T1000 (cell line): ENCODE data around the gene PLPP2.

ENCODE experiments used
- DNase-seq: peaks from one replicate; lab custom pipeline; 2025; ENCODE audit warnings: mixed read lengths; lab: John Stamatoyannopoulos, UW

Gene PLPP2

GRCh38 chr19:291006-291521 lies at the start of gene PLPP2:
TSS of gene PLPP2 (minus strand) at chr19:291403. CDS start at chr19:291336, 67 bp downstream.
- DNase-seq, result peak; percentile 69

GRCh38 chr19:340620-341385 lies 49.6 kb upstream of the PLPP2 start:
- DNase-seq, result no peak

- DNase-seq, result no peak
These were observed 48.2 kb upstream of the PLPP2 start for GRCh38 chr19:339262-339887.

GRCh38 chr19:338421-338820 lies 47.2 kb upstream of the PLPP2 start:
- DNase-seq, result no peak

DNA sequence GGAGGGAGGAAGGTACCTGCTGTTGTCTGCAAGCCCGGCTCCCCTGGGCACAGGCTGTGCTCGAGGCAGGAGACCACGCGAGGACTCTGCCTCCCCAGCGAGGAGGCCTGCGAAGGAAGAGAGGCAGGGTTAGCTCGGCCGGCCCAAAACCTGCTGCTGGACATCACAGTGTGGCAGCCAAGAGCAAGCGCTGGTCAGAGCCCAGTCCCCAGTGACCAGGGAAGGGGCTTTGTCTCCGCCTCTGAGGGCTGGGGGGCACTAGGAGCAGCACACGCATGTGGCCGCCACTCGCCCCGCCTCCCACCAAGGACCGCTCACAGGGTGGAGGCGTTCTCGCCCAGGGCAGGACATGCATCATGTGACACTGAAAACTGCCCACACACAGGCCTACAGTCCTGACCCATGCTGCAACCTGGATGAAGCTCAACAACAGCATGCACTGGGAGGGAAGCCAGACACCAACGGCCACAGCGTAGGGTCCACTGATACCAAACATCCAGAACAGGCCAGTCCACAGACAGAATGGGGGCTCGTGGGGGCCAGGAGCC lies 44.9 kb upstream of the PLPP2 start:
- no peak for DNase-seq

DNA sequence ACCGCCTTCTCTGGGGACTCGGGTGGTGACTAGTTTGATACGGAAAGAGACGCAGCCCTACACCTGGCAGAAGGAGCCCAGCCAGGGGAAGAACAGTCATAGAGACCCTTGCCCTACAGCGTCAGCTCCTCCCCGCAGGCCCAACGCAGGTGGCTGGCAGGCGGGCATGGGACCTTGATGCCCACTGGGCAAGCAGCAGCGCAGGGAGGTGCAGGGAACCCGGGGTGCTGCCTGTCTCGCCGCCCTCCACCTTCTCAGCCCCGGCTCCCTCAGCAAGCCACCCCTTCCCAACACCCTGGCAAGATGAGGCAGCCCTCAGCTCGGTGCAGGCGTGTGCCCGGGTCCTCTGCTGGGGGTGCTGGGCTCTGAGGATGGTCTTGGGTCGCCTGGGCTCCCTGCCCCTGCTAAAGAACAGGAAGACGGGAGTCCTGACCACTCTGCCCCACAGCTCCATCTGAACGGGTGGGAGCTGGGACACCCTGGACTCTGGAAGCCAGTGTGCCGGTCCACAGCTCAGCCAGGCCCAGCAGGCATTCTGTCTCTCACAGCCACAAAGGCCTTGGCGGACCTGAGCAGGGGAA lies 44.4 kb upstream of the PLPP2 start:
- no peak for DNase-seq

GRCh38 chr19:335072-335471 lies 43.9 kb upstream of the PLPP2 start:
- no peak for DNase-seq

GRCh38 chr19:334296-335071 lies 43.3 kb upstream of the PLPP2 start:
- DNase-seq, result no peak

DNA sequence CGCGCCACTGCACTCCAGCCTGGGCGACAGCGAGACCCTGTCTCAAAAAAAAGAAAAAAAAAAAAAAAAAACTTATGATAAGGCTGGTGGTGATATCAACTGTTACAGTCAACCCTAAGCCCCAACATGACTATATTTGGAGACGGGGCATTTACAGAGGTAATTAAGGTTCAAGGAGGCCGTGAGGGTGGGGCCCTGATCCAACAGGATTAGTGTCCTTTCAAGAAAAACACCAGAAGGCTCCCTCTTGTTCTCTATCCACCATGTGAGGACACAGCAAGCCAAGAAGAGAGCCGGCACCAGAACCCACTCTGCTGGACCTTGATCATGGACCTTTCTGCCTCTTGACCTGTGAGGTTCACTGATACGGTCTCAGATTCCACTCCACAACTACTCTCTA lies 39.3 kb upstream of the PLPP2 start:
- DNase-seq, result no peak

- DNase-seq, result no peak
These were observed 38.7 kb upstream of the PLPP2 start for GRCh38 chr19:329876-330275.

GRCh38 chr19:328025-328505 lies 36.9 kb upstream of the PLPP2 start:
- DNase-seq, result no peak

GRCh38 chr19:327291-328024 lies 36.3 kb upstream of the PLPP2 start:
- DNase-seq, result no peak

DNA sequence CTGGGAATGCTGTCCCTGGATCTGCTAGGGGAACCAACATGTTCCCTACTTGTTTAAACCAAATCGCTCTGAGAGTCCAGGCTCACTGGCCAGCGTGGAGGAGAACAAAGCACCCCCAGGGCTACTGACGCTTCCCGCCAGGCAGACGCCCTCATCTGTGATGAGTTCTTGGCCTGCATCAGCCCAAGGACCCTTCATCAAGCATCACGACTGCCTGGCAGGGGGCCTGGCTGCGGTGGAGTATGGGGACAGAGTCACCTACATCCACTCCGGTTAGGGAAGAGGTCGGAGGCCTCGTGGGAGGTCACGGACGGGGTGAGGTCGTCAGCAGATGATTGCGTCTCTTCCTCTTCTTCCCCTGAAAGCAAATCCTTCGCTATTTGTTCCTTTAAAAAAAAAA lies 35.7 kb upstream of the PLPP2 start:
- no peak for DNase-seq

GRCh38 chr19:325937-326565 lies 34.8 kb upstream of the PLPP2 start:
- no peak for DNase-seq

DNA sequence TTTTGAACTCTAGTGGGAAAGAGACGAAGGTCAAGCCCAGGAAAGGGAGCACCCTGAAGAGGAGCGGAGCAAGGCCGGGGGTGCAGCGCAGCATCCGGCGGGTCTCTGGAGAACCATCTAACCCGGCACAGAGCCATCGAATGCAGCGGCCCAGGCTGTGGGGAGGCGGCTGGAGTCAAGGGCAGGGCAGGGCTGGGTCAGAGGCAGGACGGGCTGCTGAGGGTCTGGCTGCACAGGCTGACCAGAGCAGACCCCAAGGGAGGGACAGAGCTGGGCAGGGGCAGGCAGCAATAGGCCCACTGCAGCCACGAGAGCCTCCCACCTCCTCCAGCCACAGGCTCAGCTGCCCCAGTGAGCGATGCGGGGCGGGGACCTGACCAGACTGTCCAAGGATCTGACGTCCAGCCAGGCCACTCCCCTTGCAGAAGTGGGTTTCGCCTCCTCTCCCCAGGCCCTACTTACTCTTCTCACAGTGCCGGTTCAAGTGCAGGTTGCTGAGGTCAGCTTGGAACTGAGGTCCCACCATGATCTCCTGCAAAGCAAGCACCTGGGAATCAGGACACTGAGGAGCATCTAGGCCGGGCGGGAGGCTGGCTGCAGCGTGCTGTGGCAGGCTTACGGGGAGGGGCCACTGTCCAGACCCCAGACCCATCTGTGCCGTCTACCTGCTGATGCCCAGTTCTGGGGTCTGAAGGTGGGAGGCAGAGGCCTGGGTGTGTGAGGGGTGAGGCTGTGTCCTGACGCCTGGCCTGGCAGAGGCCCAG lies 34.2 kb upstream of the PLPP2 start:
- DNase-seq, result no peak

GRCh38 chr19:324716-325115 lies 33.5 kb upstream of the PLPP2 start:
- no peak for DNase-seq

GRCh38 chr19:322616-323015 lies 31.4 kb upstream of the PLPP2 start:
- DNase-seq, result no peak

DNA sequence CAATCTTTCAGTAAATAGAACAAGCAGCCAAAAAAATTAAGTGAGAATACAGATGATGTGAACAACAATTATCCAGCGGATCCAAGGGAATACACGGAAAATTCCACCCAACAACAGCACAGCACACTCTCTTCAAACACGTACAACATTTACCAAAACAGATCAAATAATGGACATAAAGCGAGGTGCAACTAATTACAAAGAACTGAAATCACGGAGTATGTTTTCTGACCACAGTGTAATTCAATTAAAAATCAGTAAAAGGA lies 27.2 kb upstream of the PLPP2 start:
- no peak for DNase-seq

DNA sequence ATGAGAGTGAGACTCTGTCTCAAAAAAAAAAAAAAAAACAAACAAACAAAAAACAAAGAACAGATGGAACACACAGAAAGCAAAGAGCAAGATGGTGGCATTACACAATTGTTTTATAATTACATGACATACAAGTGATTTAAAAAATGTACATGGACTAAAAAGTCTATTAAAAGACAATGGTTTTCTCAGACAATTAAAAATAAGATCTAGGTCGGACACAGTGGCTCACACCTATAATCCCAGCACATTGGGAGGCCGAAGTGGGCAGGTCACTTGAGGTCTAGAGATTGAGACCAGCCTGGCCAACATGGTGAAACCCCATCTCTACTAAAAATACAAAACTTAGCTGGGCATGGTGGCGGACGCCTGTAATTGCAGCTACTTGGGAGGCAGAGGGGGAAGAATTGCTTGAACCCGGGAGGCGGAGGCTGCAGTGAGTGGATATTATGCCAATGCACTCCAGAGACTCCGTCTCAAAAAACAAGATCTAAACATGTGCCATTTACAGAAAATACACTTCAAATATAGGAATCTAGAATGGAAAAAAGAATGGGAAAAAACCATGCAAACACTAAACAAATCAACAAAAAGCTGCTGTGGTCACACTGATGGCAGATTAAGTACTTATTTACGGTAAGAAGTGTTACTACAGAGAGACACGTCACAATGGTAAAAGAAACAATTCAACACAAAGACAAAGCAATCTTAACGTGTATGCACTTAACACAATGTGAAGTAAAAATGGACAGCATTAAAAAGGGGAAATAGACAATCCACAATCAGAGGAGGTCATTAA lies 26.7 kb upstream of the PLPP2 start:
- no peak for DNase-seq
